AG04449 (cell line): ENCODE results near the gene PLCH2.

Experiments
- CTCF ChIA-PET: fragments of 350-600 bp; formaldehyde crosslinking; extraction: SDS; loops from one replicate; lab custom pipeline; 2021; ENCODE audit warnings: antibody characterized with exemption; lab: Yijun Ruan, JAX
- POLR2A ChIA-PET: fragments of 400-600, 350-600 bp; formaldehyde crosslinking; extraction: SDS; loops from one replicate; lab custom pipeline; 2020; ENCODE audit warnings: antibody characterized with exemption, inconsistent platforms; lab: Yijun Ruan, JAX
- DNase-seq: peaks from one replicate; pipeline ENCODE4 v3.0.0-alpha.2; 2010; ENCODE audit warnings: low read depth, low spot score
- H3K4me3 ChIP-seq: 2 replicates; pipeline ENCODE4 v1.5.1; 2011; ENCODE audit warnings: low read depth, mild to moderate bottlenecking, control low read depth, low read length
- CTCF ChIP-seq: IDR thresholded peaks from one replicate; pipeline ENCODE4 v1.5.1; 2011; ENCODE audit warnings: mild to moderate bottlenecking, moderate library complexity, low read length, control low read depth, inconsistent platforms; ENCODE audit not compliant: insufficient read depth; ENCODE audit errors: missing control alignments

The PLCH2 gene

GRCh38 chr1:2494323-2494693 lies 18.2 kb downstream of the PLCH2 start:
- no peak for TF ChIP-seq CTCF
- POLR2A ChIA-PET, result no interaction called here
- no peak overlapping the region for H3K4me3 ChIP-seq
- DNase-seq, result peak; percentile 14
- CTCF ChIA-PET, result interaction anchor here (0.9 to 1.4 kb wide), 2 partner anchors 32 to 53 kb away, joined by 3 to 4 read pairs; partner anchors contain the start of gene PANK4

- no peak for TF ChIP-seq CTCF
- POLR2A ChIA-PET, result no interaction called here
- H3K4me3 ChIP-seq, result no peak overlapping the region
- DNase-seq, result no peak
- CTCF ChIA-PET, result no interaction called here
These were observed 18.9 kb downstream of the PLCH2 start for GRCh38 chr1:2495026-2495425.

DNA sequence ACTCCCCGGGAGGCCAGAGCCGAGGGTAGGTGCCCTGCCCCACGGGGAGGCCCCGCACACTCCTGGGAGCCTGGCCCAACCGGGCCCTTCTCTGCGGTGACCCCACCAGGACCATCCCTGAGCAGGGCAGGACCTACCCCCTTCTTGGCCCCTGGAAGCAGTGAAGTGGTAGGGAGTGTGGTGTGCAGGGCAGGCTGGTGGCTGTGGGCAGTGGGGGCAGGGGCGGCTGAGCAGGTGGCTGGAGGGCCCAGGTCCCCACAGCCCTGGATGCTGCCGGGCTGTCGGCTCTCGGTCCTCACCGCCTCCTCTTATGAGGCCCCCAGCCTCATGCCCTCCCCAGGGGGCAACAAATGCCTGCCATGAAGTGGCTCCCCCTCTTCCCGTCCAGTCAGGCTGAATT lies 19.5 kb downstream of the PLCH2 start:
- ChIA-PET POLR2A (no interaction called here), CTCF (no interaction called here)
- no peak for DNase-seq
- H3K4me3 ChIP-seq, result no peak overlapping the region
- TF ChIP-seq CTCF, result no peak

- DNase-seq, result no peak
- no peak overlapping the region for H3K4me3 ChIP-seq
- POLR2A ChIA-PET, result no interaction called here
- CTCF ChIA-PET, result interaction anchor here (1.3 kb wide), 1 partner anchor 52 kb away, joined by 3 read pairs; no protein-coding TSS in a partner anchor
- TF ChIP-seq CTCF, result no peak
These were observed 20.1 kb downstream of the PLCH2 start for GRCh38 chr1:2496087-2496622.

- TF ChIP-seq CTCF, result no peak
- H3K4me3 ChIP-seq, result no peak overlapping the region
- ChIA-PET CTCF (interaction anchor here (1.3 kb wide), 1 partner anchor 52 kb away, joined by 3 read pairs; no protein-coding TSS in a partner anchor), POLR2A (no interaction called here)
- DNase-seq, result no peak
These were observed 20.7 kb downstream of the PLCH2 start for GRCh38 chr1:2496746-2497145.

DNA sequence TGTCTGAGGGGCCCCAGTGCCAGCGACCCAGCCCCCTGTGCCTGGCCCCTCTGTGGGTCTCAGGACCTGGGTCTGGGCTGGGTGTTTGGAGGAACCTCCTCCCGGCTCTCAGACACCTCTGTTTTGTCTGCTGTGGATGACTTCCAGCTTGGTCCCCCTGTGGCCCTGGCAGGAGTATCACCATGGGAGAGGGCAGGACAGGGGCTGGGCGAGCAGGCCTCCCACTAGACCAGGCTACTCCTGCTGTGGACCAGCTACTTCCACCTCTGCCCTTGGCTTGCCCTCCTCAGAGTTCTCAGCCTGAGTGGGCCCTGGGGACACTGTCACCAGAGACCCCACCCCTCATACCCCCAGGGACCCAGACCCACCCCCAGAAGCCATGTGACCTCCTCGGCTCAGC lies 21.8 kb downstream of the PLCH2 start:
- no peak for TF ChIP-seq CTCF
- POLR2A ChIA-PET, result no interaction called here

More for the DNA sequence above, 21.8 kb downstream of the PLCH2 start:
- CTCF ChIA-PET, result no interaction called here
- H3K4me3 ChIP-seq, result no peak overlapping the region
- DNase-seq, result no peak
